ENCODE data around the gene DLK2.

The DLK2 gene

GRCh38 chr6:43444582-43444981 lies 10.8 kb downstream of the DLK2 start:
- no peak for TF ChIP-seq CTCF (IDR thresholded peaks at IDR 0.05; ENCODE audit: control extremely low read depth, extremely low read depth, low read depth, missing control alignments)
- no peak for DNase-seq (ENCODE audit: extremely low spot score)
- CTCF ChIA-PET = interaction anchor here (1.5 to 2.0 kb wide), 3 partner anchors 10 to 181 kb away, joined by 3 to 10 read pairs (median 4); no protein-coding TSS in a partner anchor
- POLR2A ChIA-PET = interaction anchor here (0.6 kb wide), 2 partner anchors 19 to 265 kb away, joined by 5 to 7 read pairs; no protein-coding TSS in a partner anchor

GRCh38 chr6:43444036-43444435 lies 11.3 kb downstream of the DLK2 start:
- POLR2A ChIA-PET = interaction anchor here (0.6 kb wide), 2 partner anchors 20 to 264 kb away, joined by 5 to 7 read pairs; no protein-coding TSS in a partner anchor

GRCh38 chr6:43442935-43443334 lies 12.4 kb downstream of the DLK2 start:
- POLR2A ChIA-PET = no interaction called here
- TF ChIP-seq CTCF (IDR thresholded peaks at IDR 0.05; ENCODE audit: control extremely low read depth, extremely low read depth, low read depth, missing control alignments) = no peak
- no peak for DNase-seq (ENCODE audit: extremely low spot score)
- CTCF ChIA-PET = interaction anchor here (1.8 to 2.2 kb wide), 2 partner anchors 64 to 179 kb away, joined by 4 to 6 read pairs; no protein-coding TSS in a partner anchor

More at GRCh38 chr6:43444036-43444435, 11.3 kb downstream of the DLK2 start:
- TF ChIP-seq CTCF (IDR thresholded peaks at IDR 0.05; ENCODE audit: control extremely low read depth, extremely low read depth, low read depth, missing control alignments) = no peak
- DNase-seq (ENCODE audit: extremely low spot score) = no peak
- CTCF ChIA-PET = interaction anchor here (1.5 to 2.0 kb wide), 3 partner anchors 9 to 180 kb away, joined by 3 to 10 read pairs (median 4); no protein-coding TSS in a partner anchor

- POLR2A ChIA-PET = no interaction called here
- no peak for TF ChIP-seq CTCF (IDR thresholded peaks at IDR 0.05; ENCODE audit: control extremely low read depth, extremely low read depth, low read depth, missing control alignments)
- CTCF ChIA-PET = interaction anchor here (1.2 to 4.2 kb wide), 5 partner anchors 10 to 69 kb away, joined by 3 to 16 read pairs (median 5); partner anchors contain the start of genes ABCC10 and DLK2
- no peak for DNase-seq (ENCODE audit: extremely low spot score)
Observed at GRCh38 chr6:43437700-43438099, 17.6 kb downstream of the DLK2 start.

GRCh38 chr6:43436577-43437282 lies 18.6 kb downstream of the DLK2 start:
- no peak for TF ChIP-seq CTCF (IDR thresholded peaks at IDR 0.05; ENCODE audit: control extremely low read depth, extremely low read depth, low read depth, missing control alignments)
- CTCF ChIA-PET = interaction anchor here (1.2 to 4.2 kb wide), 4 partner anchors 9 to 70 kb away, joined by 5 to 16 read pairs (median 8); partner anchors contain the start of genes ABCC10 and DLK2
- DNase-seq (ENCODE audit: extremely low spot score) = no peak
- POLR2A ChIA-PET = no interaction called here

- CTCF ChIA-PET = interaction anchor here (0.7 to 4.2 kb wide), 4 partner anchors 8 to 71 kb away, joined by 3 to 16 read pairs (median 11); partner anchors contain the start of gene ABCC10
- no peak for DNase-seq (ENCODE audit: extremely low spot score)
- POLR2A ChIA-PET = no interaction called here
- TF ChIP-seq CTCF (IDR thresholded peaks at IDR 0.05; ENCODE audit: control extremely low read depth, extremely low read depth, low read depth, missing control alignments) = no peak
Observed at GRCh38 chr6:43435682-43436437, 19.5 kb downstream of the DLK2 start.

Measured in GM10248 (cell line).